Measurements from ENCODE around the gene DCTN1. TPM values are rescaled to one million over a fixed set of nuclear protein-coding genes. Genes with fewer than 3 reads are reported as not detected.
"Not testable (repeated sequence)": the region's sequence is repeated elsewhere in the genome, so short reads cannot be mapped to it uniquely, and the experiment has no call there.

DCTN1 gene
- total RNA-seq, 1 donor from 2014 or later, result 49.8 TPM

GRCh38 chr2:74371421-74371820 is 8.7 kb downstream of the DCTN1 start:
- DNase-seq (ENCODE audit: low spot score), result no peak

GRCh38 chr2:74369976-74370375 is 10.1 kb downstream of the DCTN1 start:
- DNase-seq (ENCODE audit: low spot score), result no peak

GRCh38 chr2:74368499-74368898 is 11.6 kb downstream of the DCTN1 start:
- no peak for DNase-seq (ENCODE audit: low spot score)

GRCh38 chr2:74367789-74368188 is 12.3 kb downstream of the DCTN1 start:
- DNase-seq (ENCODE audit: low spot score), result no peak

- DNase-seq (ENCODE audit: low spot score), result no peak
Observed at GRCh38 chr2:74366036-74366435, 14.1 kb downstream of the DCTN1 start.

- no peak for DNase-seq (ENCODE audit: low spot score)
Observed at GRCh38 chr2:74364533-74365505, 15.3 kb downstream of the DCTN1 start.

GRCh38 chr2:74361327-74361726 is 18.8 kb downstream of the DCTN1 start:
- DNase-seq (ENCODE audit: low spot score), result no peak

- no peak for DNase-seq (ENCODE audit: low spot score)
Observed at GRCh38 chr2:74357627-74358026, 22.5 kb downstream of the DCTN1 start.

GRCh38 chr2:74349889-74350288 is 30.2 kb downstream of the DCTN1 start:
- DNase-seq (ENCODE audit: low spot score), result peak; percentile 16

GRCh38 chr2:74347742-74348141 is 32.4 kb downstream of the DCTN1 start:
- DNase-seq (ENCODE audit: low spot score), result no peak

GRCh38 chr2:74347303-74347702 is 32.8 kb downstream of the DCTN1 start:
- no peak for DNase-seq (ENCODE audit: low spot score)

GRCh38 chr2:74345272-74345943 is 34.7 kb downstream of the DCTN1 start:
- no peak for DNase-seq (ENCODE audit: low spot score)

- no peak for DNase-seq (ENCODE audit: low spot score)
Observed at GRCh38 chr2:74343316-74343715, 36.8 kb downstream of the DCTN1 start, which contains the start of gene SLC4A5. Gene SLC4A5, minus strand, starts transcription at chr2:74343416. Its CDS starts 28,393 bp downstream, at chr2:74315023.

GRCh38 chr2:74336227-74336626 is 43.9 kb downstream of the DCTN1 start:
- not testable (repeated sequence) for DNase-seq (ENCODE audit: low spot score)

GRCh38 chr2:74334931-74335333 is 45.2 kb downstream of the DCTN1 start:
- DNase-seq (ENCODE audit: low spot score), result peak; percentile 72

- no peak for DNase-seq (ENCODE audit: low spot score)
Observed at GRCh38 chr2:74333896-74334586, 46.1 kb downstream of the DCTN1 start.

GRCh38 chr2:74333175-74333574 is 46.9 kb downstream of the DCTN1 start:
- peak; percentile 12 for DNase-seq (ENCODE audit: low spot score)

- DNase-seq (ENCODE audit: low spot score), result no peak
Observed at GRCh38 chr2:74332550-74333174, 47.4 kb downstream of the DCTN1 start.

- DNase-seq (ENCODE audit: low spot score), result no peak
Observed at GRCh38 chr2:74328573-74328972, 51.5 kb downstream of the DCTN1 start.

GRCh38 chr2:74328074-74328473 is 52.0 kb downstream of the DCTN1 start:
- DNase-seq (ENCODE audit: low spot score), result no peak

- DNase-seq (ENCODE audit: low spot score), result no peak
Observed at GRCh38 chr2:74327627-74328026, 52.5 kb downstream of the DCTN1 start.

GRCh38 chr2:74327199-74327598 is 52.9 kb downstream of the DCTN1 start:
- DNase-seq (ENCODE audit: low spot score), result no peak
